ENCODE data around the gene KDM4D. TPM values are rescaled to one million over a fixed set of nuclear protein-coding genes. Genes with fewer than 3 reads are reported as not detected.
A peak's percentile ranks its signal among the peaks of the same experiment; 100 is the strongest.

The KDM4D gene
- total and polyA plus RNA-seq, 8 donors = 0.12 to 0.73 (median 0.31) TPM; not detected in 3

- H3K4me3 ChIP-seq = no peak overlapping the region
- no peaks in the 10 kb centered on the region for H3K27me3 ChIP-seq
- no peaks in the 10 kb centered on the region for H3K4me1 ChIP-seq
- no peaks in the 10 kb centered on the region for H3K36me3 ChIP-seq
- peaks cover 0 to 6% (median 0%) of the 10 kb centered on the region in 4 donors for H3K9me3 ChIP-seq
- DNase-seq = no peak
- H3K27ac ChIP-seq = no peak overlapping the region
- 64 to 77% (median 75%) methylated on average over 4 of the region's 4 CpGs for WGBS, 5 donors
- TF ChIP-seq POLR2AphosphoS5 (IDR thresholded peaks at IDR 0.05) (no peak), CTCF (IDR thresholded peaks at IDR 0.05) (no peak), EP300 (IDR thresholded peaks at IDR 0.05) (no peak), POLR2A (IDR thresholded peaks at IDR 0.05) (no peak)
- intact Hi-C loops (cut with DNase I; ENCODE audit: low total_unique reads) = no loop called here
Measured at GRCh38 chr11:94948070-94948617, 25.4 kb upstream of the KDM4D start.

DNA sequence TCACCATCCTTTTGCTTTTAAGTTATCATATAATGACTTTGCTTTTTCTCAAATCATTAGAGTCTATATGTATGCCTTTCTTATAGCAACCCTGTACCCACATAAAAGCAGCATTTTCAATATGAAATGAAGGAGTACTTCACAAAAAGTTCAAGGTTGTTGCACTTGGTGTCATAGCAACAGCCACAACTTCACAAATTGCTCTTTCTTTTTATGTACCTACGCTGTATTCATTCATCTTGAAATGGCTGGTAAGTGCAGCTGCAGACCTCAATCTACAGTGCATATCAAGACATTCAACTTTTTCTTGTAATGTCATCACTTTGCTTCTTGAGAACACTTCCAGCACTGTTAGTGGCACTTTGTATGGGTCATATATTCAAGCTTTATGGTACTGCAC, 18.8 kb upstream of the KDM4D start:
- WGBS, 5 donors = 45 to 91% (median 86%) methylated on average over 1 of the region's 1 CpG
- H3K4me1 ChIP-seq = no peaks in the 10 kb centered on the region
- peaks cover 0 to 21% (median 15%) of the 10 kb centered on the region in 4 donors for H3K36me3 ChIP-seq
- H3K27ac ChIP-seq = no peak overlapping the region
- peaks cover 0 to 6% (median 0%) of the 10 kb centered on the region in 4 donors for H3K9me3 ChIP-seq
- peak in 1 of 2 donors; percentile 26 for DNase-seq
- TF ChIP-seq POLR2A (IDR thresholded peaks at IDR 0.05) = no peak
- intact Hi-C loops (cut with DNase I; ENCODE audit: low total_unique reads) = no loop called here
- no peaks in the 10 kb centered on the region for H3K27me3 ChIP-seq
- no peak overlapping the region for H3K4me3 ChIP-seq

DNA sequence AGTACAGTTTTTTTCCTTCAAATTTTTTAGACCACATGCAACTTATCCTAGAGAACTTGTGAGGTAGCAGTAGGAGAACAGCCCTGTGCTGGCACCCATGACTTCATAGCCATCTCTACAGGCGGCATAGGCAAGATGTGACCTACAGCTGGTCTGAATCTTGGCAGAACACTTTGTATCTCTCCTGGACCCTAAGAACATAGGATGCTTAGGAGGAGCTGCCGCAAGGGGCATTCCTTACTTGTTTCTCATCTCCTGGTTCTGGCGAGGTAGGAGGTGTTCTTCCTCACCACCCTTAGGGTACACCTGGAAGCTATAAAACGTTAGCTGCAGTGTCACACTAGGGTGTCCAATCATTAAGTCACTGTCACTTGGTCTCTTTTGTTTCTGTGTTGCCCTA, 16.5 kb upstream of the KDM4D start:
- H3K27ac ChIP-seq = no peak overlapping the region
- 54 to 67% (median 59%) methylated on average over 4 of the region's 4 CpGs for WGBS, 5 donors

DNA sequence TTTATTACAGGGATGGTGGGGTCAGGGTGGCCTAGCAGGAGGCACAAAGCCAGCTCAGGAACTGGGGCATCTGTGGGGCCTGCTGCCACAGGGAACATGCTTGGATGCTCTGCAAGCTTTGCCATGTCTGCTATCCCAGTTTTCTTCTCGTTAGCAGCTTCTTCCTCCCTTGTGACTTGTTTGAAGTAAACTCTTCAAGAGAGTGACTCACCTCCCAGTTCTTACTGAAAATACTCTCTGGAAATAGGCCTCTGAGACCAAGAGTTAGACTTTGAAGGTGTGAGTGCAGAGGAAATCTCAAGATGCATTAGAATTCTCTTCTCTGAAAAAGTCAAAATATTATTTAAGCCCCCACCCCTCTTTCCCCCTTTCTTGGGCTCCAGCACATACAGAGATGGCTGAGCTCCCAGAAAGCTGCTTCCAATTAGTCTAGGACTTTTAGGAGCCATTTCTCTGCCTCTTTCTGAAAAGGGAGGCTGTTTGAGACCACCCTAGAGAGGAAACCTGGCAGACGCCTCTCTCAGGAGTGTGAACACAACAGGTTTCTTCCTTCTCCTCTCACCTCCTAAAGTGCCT, 15.3 kb upstream of the KDM4D start:
- DNase-seq = no peak
- H3K4me1 ChIP-seq = no peaks in the 10 kb centered on the region
- H3K27ac ChIP-seq = peak overlapping the region in 1 of 5 donors; percentile 19
- no peak overlapping the region for H3K4me3 ChIP-seq
- no peaks in the 10 kb centered on the region for H3K9me3 ChIP-seq
- H3K27me3 ChIP-seq = no peaks in the 10 kb centered on the region
- H3K36me3 ChIP-seq = peaks cover 13 to 55% (median 50%) of the 10 kb centered on the region in 4 donors
- 49 to 62% (median 57%) methylated on average over 2 of the region's 2 CpGs for WGBS, 5 donors
- intact Hi-C loops (cut with DNase I; ENCODE audit: low total_unique reads) = no loop called here
- TF ChIP-seq CTCF (IDR thresholded peaks at IDR 0.05) = no peak
- no peak for TF ChIP-seq POLR2AphosphoS5 (IDR thresholded peaks at IDR 0.05)
- TF ChIP-seq POLR2A (IDR thresholded peaks at IDR 0.05) = no peak
- TF ChIP-seq EP300 (IDR thresholded peaks at IDR 0.05) = no peak

More for the DNA sequence above, 16.5 kb upstream of the KDM4D start:
- no peaks in the 10 kb centered on the region for H3K9me3 ChIP-seq
- intact Hi-C loops (cut with DNase I; ENCODE audit: low total_unique reads) = no loop called here
- no peaks in the 10 kb centered on the region for H3K4me1 ChIP-seq
- H3K27me3 ChIP-seq = no peaks in the 10 kb centered on the region
- H3K36me3 ChIP-seq = peaks cover 4 to 43% (median 37%) of the 10 kb centered on the region in 4 donors
- TF ChIP-seq POLR2AphosphoS5 (IDR thresholded peaks at IDR 0.05) (no peak), POLR2A (IDR thresholded peaks at IDR 0.05) (no peak), EP300 (IDR thresholded peaks at IDR 0.05) (no peak), CTCF (IDR thresholded peaks at IDR 0.05) (no peak)
- no peak overlapping the region for H3K4me3 ChIP-seq
- DNase-seq = no peak

DNA sequence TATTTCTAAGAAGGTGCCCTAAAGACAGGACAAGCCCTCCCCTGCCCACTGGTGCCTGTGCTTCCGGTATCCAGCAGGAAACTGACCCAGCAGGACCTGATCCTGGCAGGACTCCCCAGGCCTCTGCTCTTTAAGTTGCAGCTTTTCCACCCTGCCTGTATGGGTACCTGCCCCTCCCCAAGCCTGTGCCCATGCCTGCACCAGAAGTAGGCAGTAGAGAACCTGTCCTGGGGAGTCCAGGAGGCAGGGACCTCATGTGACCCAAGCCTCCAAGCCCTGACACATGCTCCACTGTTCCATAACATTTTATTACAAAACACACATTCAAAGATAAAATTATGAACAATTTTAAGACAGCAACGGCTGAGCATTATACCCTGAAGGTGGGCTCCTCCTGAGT, 14.3 kb upstream of the KDM4D start:
- DNase-seq = no peak
- H3K27me3 ChIP-seq = no peaks in the 10 kb centered on the region
- intact Hi-C loops (cut with DNase I; ENCODE audit: low total_unique reads) = no loop called here
- no peak overlapping the region for H3K27ac ChIP-seq
- H3K4me3 ChIP-seq = no peak overlapping the region
- peaks cover 22 to 65% (median 59%) of the 10 kb centered on the region in 4 donors for H3K36me3 ChIP-seq
- 81 to 88% (median 86%) methylated on average over 2 of the region's 2 CpGs for WGBS, 5 donors
- H3K9me3 ChIP-seq = no peaks in the 10 kb centered on the region
- H3K4me1 ChIP-seq = no peaks in the 10 kb centered on the region
- TF ChIP-seq EP300 (IDR thresholded peaks at IDR 0.05) (no peak), POLR2AphosphoS5 (IDR thresholded peaks at IDR 0.05) (no peak), POLR2A (IDR thresholded peaks at IDR 0.05) (no peak), CTCF (IDR thresholded peaks at IDR 0.05) (no peak)
